ENCODE measurements around the gene CADM1.

Gene CADM1

GRCh38 chr11:115366826-115367225, 137.4 kb downstream of the CADM1 start:
- no peaks in the 10 kb centered on the region for H3K27me3 ChIP-seq (ENCODE audit: insufficient read depth, poor library complexity, severe bottlenecking)
- ATAC-seq (ENCODE audit: low read depth) (no peak), DNase-seq (ENCODE audit: low spot score) (no peak)
- TF ChIP-seq, protein P1, sequence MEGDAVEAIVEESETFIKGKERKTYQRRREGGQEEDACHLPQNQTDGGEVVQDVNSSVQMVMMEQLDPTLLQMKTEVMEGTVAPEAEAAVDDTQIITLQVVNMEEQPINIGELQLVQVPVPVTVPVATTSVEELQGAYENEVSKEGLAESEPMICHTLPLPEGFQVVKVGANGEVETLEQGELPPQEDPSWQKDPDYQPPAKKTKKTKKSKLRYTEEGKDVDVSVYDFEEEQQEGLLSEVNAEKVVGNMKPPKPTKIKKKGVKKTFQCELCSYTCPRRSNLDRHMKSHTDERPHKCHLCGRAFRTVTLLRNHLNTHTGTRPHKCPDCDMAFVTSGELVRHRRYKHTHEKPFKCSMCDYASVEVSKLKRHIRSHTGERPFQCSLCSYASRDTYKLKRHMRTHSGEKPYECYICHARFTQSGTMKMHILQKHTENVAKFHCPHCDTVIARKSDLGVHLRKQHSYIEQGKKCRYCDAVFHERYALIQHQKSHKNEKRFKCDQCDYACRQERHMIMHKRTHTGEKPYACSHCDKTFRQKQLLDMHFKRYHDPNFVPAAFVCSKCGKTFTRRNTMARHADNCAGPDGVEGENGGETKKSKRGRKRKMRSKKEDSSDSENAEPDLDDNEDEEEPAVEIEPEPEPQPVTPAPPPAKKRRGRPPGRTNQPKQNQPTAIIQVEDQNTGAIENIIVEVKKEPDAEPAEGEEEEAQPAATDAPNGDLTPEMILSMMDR (IDR thresholded peaks at IDR 0.05; ENCODE audit: poor library complexity, severe bottlenecking), result no peak
- H3K27ac ChIP-seq (ENCODE audit: poor library complexity, severe bottlenecking), result no peak overlapping the region
- no peaks in the 10 kb centered on the region for H3K9me3 ChIP-seq (ENCODE audit: severe bottlenecking)
- no peaks in the 10 kb centered on the region for H3K36me3 ChIP-seq (ENCODE audit: low read depth)
- H3K4me3 ChIP-seq (ENCODE audit: severe bottlenecking), result no peak overlapping the region
- H3K4me1 ChIP-seq (ENCODE audit: insufficient read depth, poor library complexity, severe bottlenecking), result no peaks in the 10 kb centered on the region

DNA sequence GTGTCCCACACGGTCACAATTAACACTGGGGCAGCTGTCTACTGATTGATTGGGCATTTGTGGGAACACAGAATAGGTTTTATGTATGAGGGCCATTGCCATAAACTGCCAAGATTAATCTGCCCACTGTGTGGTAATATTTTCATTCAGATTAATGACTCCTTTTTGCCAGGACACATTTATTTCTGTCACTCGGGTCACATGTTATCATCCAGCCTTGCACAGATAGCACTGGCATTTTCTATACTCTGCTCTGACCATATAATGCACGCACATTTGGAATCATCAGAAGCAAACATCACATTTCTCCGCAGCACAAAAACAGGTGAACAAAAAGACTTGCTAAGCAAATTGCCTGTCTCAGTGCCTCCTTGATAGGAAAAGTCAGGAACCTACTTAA, 138.3 kb downstream of the CADM1 start:
- H3K27me3 ChIP-seq (ENCODE audit: insufficient read depth, poor library complexity, severe bottlenecking), result no peaks in the 10 kb centered on the region
- TF ChIP-seq, protein P1 (IDR thresholded peaks at IDR 0.05; ENCODE audit: poor library complexity, severe bottlenecking), result no peak
- no peak for ATAC-seq (ENCODE audit: low read depth)
- no peaks in the 10 kb centered on the region for H3K9me3 ChIP-seq (ENCODE audit: severe bottlenecking)
- no peak overlapping the region for H3K27ac ChIP-seq (ENCODE audit: poor library complexity, severe bottlenecking)
- no peak overlapping the region for H3K4me3 ChIP-seq (ENCODE audit: severe bottlenecking)
- no peaks in the 10 kb centered on the region for H3K36me3 ChIP-seq (ENCODE audit: low read depth)
- H3K4me1 ChIP-seq (ENCODE audit: insufficient read depth, poor library complexity, severe bottlenecking), result no peaks in the 10 kb centered on the region
- DNase-seq (ENCODE audit: low spot score), result no peak

GRCh38 chr11:115364896-115365295, 139.3 kb downstream of the CADM1 start:
- no peak overlapping the region for H3K4me3 ChIP-seq (ENCODE audit: severe bottlenecking)
- TF ChIP-seq, protein P1 (IDR thresholded peaks at IDR 0.05; ENCODE audit: poor library complexity, severe bottlenecking), result no peak
- H3K36me3 ChIP-seq (ENCODE audit: low read depth), result no peaks in the 10 kb centered on the region
- H3K27ac ChIP-seq (ENCODE audit: poor library complexity, severe bottlenecking), result no peak overlapping the region
- H3K9me3 ChIP-seq (ENCODE audit: severe bottlenecking), result no peaks in the 10 kb centered on the region
- no peaks in the 10 kb centered on the region for H3K4me1 ChIP-seq (ENCODE audit: insufficient read depth, poor library complexity, severe bottlenecking)
- DNase-seq (ENCODE audit: low spot score) (no peak), ATAC-seq (ENCODE audit: low read depth) (no peak)
- H3K27me3 ChIP-seq (ENCODE audit: insufficient read depth, poor library complexity, severe bottlenecking), result no peaks in the 10 kb centered on the region

- no peaks in the 10 kb centered on the region for H3K9me3 ChIP-seq (ENCODE audit: severe bottlenecking)
- H3K27ac ChIP-seq (ENCODE audit: poor library complexity, severe bottlenecking), result no peak overlapping the region
- ATAC-seq (ENCODE audit: low read depth) (no peak), DNase-seq (ENCODE audit: low spot score) (no peak)
- H3K27me3 ChIP-seq (ENCODE audit: insufficient read depth, poor library complexity, severe bottlenecking), result no peaks in the 10 kb centered on the region
- no peaks in the 10 kb centered on the region for H3K4me1 ChIP-seq (ENCODE audit: insufficient read depth, poor library complexity, severe bottlenecking)
- no peak overlapping the region for H3K4me3 ChIP-seq (ENCODE audit: severe bottlenecking)
- TF ChIP-seq, protein P1 (IDR thresholded peaks at IDR 0.05; ENCODE audit: poor library complexity, severe bottlenecking), result no peak
- no peaks in the 10 kb centered on the region for H3K36me3 ChIP-seq (ENCODE audit: low read depth)
These were observed 140.3 kb downstream of the CADM1 start for GRCh38 chr11:115363921-115364320.

DNA sequence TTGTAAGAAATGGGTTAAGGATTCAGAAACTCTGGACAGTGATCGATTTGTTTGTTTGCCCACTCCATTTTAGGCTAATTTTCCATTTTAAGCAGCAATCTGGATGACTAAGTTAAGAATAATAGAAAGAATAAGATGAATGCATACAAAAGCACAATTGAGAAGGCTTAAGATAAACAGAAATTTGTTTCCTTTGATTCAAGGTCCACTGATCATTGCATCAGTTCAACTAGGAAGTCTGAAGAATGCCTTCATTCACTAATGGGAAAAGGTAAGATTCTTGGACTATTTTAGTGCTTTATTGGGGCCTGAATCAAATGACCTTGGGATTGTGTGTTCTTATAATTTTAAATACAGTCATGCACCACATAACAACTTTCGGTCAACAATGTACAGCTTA, 140.8 kb downstream of the CADM1 start:
- Histone ChIP-seq H3K4me1 (ENCODE audit: insufficient read depth, poor library complexity, severe bottlenecking) (no peaks in the 10 kb centered on the region), H3K27ac (ENCODE audit: poor library complexity, severe bottlenecking) (no peak overlapping the region), H3K9me3 (ENCODE audit: severe bottlenecking) (no peaks in the 10 kb centered on the region), H3K36me3 (ENCODE audit: low read depth) (no peaks in the 10 kb centered on the region), H3K4me3 (ENCODE audit: severe bottlenecking) (no peak overlapping the region), H3K27me3 (ENCODE audit: insufficient read depth, poor library complexity, severe bottlenecking) (no peaks in the 10 kb centered on the region)
- TF ChIP-seq, protein P1 (IDR thresholded peaks at IDR 0.05; ENCODE audit: poor library complexity, severe bottlenecking), result no peak
- DNase-seq (ENCODE audit: low spot score), result no peak
- ATAC-seq (ENCODE audit: low read depth), result no peak

Data from RWPE2 (cell line).